OCI-LY7 (cell line): ENCODE results near the gene ZDHHC1.

Experiments used
- EZH2phosphoT487 ChIP-seq: fragments of 200-600 bp; sonication (generic); IDR thresholded peaks from 2 replicates; pipeline ENCODE4 v1.6.1; 2018; ENCODE audit warnings: low read depth, borderline replicate concordance, mild to moderate bottlenecking, mixed run types, antibody characterized with exemption, low read length, moderate library complexity, mixed read lengths
- TF ChIP-seq, protein P1 (sequence below): fragments of 200-600 bp; sonication (generic); conservative IDR thresholded peaks from 2 replicates; pipeline ENCODE4 v1.5.1; 2014; ENCODE audit warnings: mild to moderate bottlenecking, antibody characterized with exemption, low read length, moderate library complexity, mixed read lengths

- TF ChIP-seq, protein P1, sequence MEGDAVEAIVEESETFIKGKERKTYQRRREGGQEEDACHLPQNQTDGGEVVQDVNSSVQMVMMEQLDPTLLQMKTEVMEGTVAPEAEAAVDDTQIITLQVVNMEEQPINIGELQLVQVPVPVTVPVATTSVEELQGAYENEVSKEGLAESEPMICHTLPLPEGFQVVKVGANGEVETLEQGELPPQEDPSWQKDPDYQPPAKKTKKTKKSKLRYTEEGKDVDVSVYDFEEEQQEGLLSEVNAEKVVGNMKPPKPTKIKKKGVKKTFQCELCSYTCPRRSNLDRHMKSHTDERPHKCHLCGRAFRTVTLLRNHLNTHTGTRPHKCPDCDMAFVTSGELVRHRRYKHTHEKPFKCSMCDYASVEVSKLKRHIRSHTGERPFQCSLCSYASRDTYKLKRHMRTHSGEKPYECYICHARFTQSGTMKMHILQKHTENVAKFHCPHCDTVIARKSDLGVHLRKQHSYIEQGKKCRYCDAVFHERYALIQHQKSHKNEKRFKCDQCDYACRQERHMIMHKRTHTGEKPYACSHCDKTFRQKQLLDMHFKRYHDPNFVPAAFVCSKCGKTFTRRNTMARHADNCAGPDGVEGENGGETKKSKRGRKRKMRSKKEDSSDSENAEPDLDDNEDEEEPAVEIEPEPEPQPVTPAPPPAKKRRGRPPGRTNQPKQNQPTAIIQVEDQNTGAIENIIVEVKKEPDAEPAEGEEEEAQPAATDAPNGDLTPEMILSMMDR, result no peak
- TF ChIP-seq EZH2phosphoT487, result no peak
Measured at GRCh38 chr16:67449336-67449735, 33.1 kb upstream of the ZDHHC1 start.
